CD14-positive monocyte (primary cell): ENCODE results near the gene ADAM22. TPM values are rescaled to one million over a fixed set of nuclear protein-coding genes. Genes with fewer than 3 reads are reported as not detected.

Source experiments
- DNase-seq, 3 donors: peaks; one replicate each; pipeline ENCODE4 v3.0.0-alpha.2; 2011 to 2022
- H2AFZ ChIP-seq: 2 replicates; pipeline ENCODE4 v1.6.0; 2012; ENCODE audit warnings: mild to moderate bottlenecking, low read depth, low read length, inconsistent platforms; ENCODE audit not compliant: insufficient read depth, poor library complexity, severe bottlenecking
- H3K27ac ChIP-seq, 2 donors: 1 replicate in 1 of 2; 2 replicates in 1 of 2; pipeline ENCODE4 v1.5.1; 2012 to 2013; ENCODE audit warnings: low read length in 2 of 2, control low read depth in 1 of 2, inconsistent platforms in 1 of 2, low read depth in 1 of 2, mild to moderate bottlenecking in 1 of 2
- H3K27me3 ChIP-seq, 2 donors: one replicate each; pipeline versions ENCODE4 v1.6.0 to v1.6.1; 2011 to 2013; ENCODE audit warnings: low read length in 2 of 2; ENCODE audit not compliant: control insufficient read depth in 2 of 2, insufficient read depth in 2 of 2
- H3K36me3 ChIP-seq, 2 donors: replicated peaks in 1 of 2; 1 replicate in 1 of 2; 2 replicates in 1 of 2; pipeline versions ENCODE4 v1.5.1 to v1.6.1; 2012 to 2013; ENCODE audit warnings: low read length in 2 of 2, control low read depth in 1 of 2, inconsistent platforms in 1 of 2, mild to moderate bottlenecking in 1 of 2; ENCODE audit not compliant: insufficient read depth in 2 of 2, control insufficient read depth in 1 of 2
- H3K4me1 ChIP-seq, 2 donors: 1 replicate in 1 of 2; 2 replicates in 1 of 2; pipeline versions ENCODE4 v1.5.1 to v1.6.1; 2012 to 2013; ENCODE audit warnings: low read length in 2 of 2, control low read depth in 1 of 2, inconsistent platforms in 1 of 2, mild to moderate bottlenecking in 1 of 2, moderate library complexity in 1 of 2; ENCODE audit not compliant: insufficient read depth in 2 of 2, control insufficient read depth in 1 of 2
- H3K4me2 ChIP-seq: replicated peaks from 2 replicates; pipeline ENCODE3; 2012; ENCODE audit warnings: low read length, moderate library complexity, mild to moderate bottlenecking; ENCODE audit not compliant: poor library complexity, severe bottlenecking; ENCODE audit errors: extremely low read depth
- H3K4me3 ChIP-seq, 3 experiments: fragments of 200-600 bp in 1 of 3; sonication (generic) in 1 of 3; replicated peaks in 1 of 3; 1 replicate in 2 of 3; 2 replicates in 1 of 3; pipeline ENCODE4 v1.5.1; 2011 to 2013; ENCODE audit warnings: low read length in 3 of 3, mild to moderate bottlenecking in 3 of 3, control low read depth in 2 of 3, low read depth in 2 of 3, inconsistent platforms in 1 of 3, moderate library complexity in 1 of 3
- H3K79me2 ChIP-seq: 2 replicates; pipeline ENCODE4 v1.6.0; 2012; ENCODE audit warnings: mild to moderate bottlenecking, control low read depth, inconsistent platforms, low read length, moderate library complexity; ENCODE audit not compliant: insufficient read depth
- H3K9ac ChIP-seq: 2 replicates; pipeline ENCODE4 v1.6.0; 2017; ENCODE audit warnings: low read length, mild to moderate bottlenecking; ENCODE audit not compliant: insufficient read depth, poor library complexity, severe bottlenecking
- H3K9me3 ChIP-seq, 2 donors: replicated peaks in 1 of 2; 1 replicate in 1 of 2; 2 replicates in 1 of 2; pipeline versions ENCODE4 v1.5.1 to v1.6.1; 2012 to 2013; ENCODE audit warnings: low read length in 2 of 2, control low read depth in 1 of 2; ENCODE audit not compliant: control insufficient read depth in 1 of 2, insufficient read depth in 1 of 2
- H4K20me1 ChIP-seq: 2 replicates; pipeline ENCODE4 v1.6.0; 2012; ENCODE audit warnings: mild to moderate bottlenecking, low read length, control low read depth, moderate library complexity; ENCODE audit not compliant: insufficient read depth
- H3K27ac Mint-ChIP-seq, 7 donors: one replicate each; pipeline ENCODE4 v1.8.0; 2020; ENCODE audit warnings: mild to moderate bottlenecking in 7 of 7, mixed read lengths in 7 of 7, moderate library complexity in 6 of 7, inconsistent platforms in 2 of 7
- H3K27me3 Mint-ChIP-seq, 3 donors: one replicate each; pipeline ENCODE4 v1.8.0; 2021 to 2022; ENCODE audit warnings: low read depth in 3 of 3, mild to moderate bottlenecking in 3 of 3, mixed read lengths in 3 of 3, moderate library complexity in 3 of 3, inconsistent platforms in 1 of 3
- H3K36me3 Mint-ChIP-seq, 2 donors: one replicate each; pipeline ENCODE4 v1.8.0; 2020; ENCODE audit warnings: mixed read lengths in 2 of 2, inconsistent platforms in 1 of 2, mild to moderate bottlenecking in 1 of 2
- H3K4me1 Mint-ChIP-seq: one replicate; pipeline ENCODE4 v1.8.0; 2020; ENCODE audit warnings: mild to moderate bottlenecking, mixed read lengths
- H3K4me3 Mint-ChIP-seq, 2 donors: one replicate each; pipeline ENCODE4 v1.8.0; 2020; ENCODE audit warnings: mild to moderate bottlenecking in 2 of 2, mixed read lengths in 2 of 2, moderate library complexity in 1 of 2
- H3K9me3 Mint-ChIP-seq, 7 donors: one replicate each; pipeline ENCODE4 v1.8.0; 2020 to 2022; ENCODE audit warnings: mixed read lengths in 7 of 7, mild to moderate bottlenecking in 6 of 7, moderate library complexity in 6 of 7, inconsistent platforms in 2 of 7
- CTCF ChIP-seq: fragments of 200-600 bp; IDR thresholded peaks from one replicate; pipeline ENCODE4 v1.8.0; 2022; ENCODE audit warnings: antibody characterized with exemption, mild to moderate bottlenecking
- WGBS: methylation state at CpG from one replicate; pipeline ENCODE4 v1.1.5; 2013; ENCODE audit warnings: missing lambda C conversion rate; ENCODE audit not compliant: insufficient coverage; 5-methylcytosine and 5-hydroxymethylcytosine counted together
- intact Hi-C, 2 donors: fragments of 100-400 bp; cut with micrococcal nuclease; formaldehyde crosslinking; loops; one replicate each; pipeline versions ENCODE4 v1.15.0 to v1.15.1; 2023
- polyA plus RNA-seq, 3 donors: library from polyadenylated mRNA; depleted of rRNA in 1 of 3; unstranded in 2 of 3; stranded (reverse) in 1 of 3; fragments of 300-500 nt in 2 of 3; fragments of >200 nt in 1 of 3; fragmentation: Illumina TruSeq in 2 of 3; gene quantifications; 1 replicate in 2 of 3; 2 replicates in 1 of 3; pipeline ENCODE4 v1.2.3, GENCODE V29; 2012 to 2021

ADAM22 gene
- polyA plus RNA-seq, 3 donors = 0.01 to 0.17 TPM; not detected in 1

- Histone ChIP-seq H2AFZ (no peak overlapping the region), H3K36me3 (no peaks in the 10 kb centered on the region), H4K20me1 (no peaks in the 10 kb centered on the region), H3K27ac (no peak overlapping the region), H3K9ac (no peak overlapping the region), H3K4me3 (no peak overlapping the region), H3K9me3 (no peaks in the 10 kb centered on the region), H3K4me1 (no peaks in the 10 kb centered on the region), H3K27me3 (no peaks in the 10 kb centered on the region), H3K79me2 (no peaks in the 10 kb centered on the region), H3K4me2 (no peak overlapping the region)
- H3K27me3 Mint-ChIP-seq = peaks cover 0 to 4% (median 0%) of the 10 kb centered on the region in 3 donors
- no peak overlapping the region for H3K27ac Mint-ChIP-seq
- no peak overlapping the region for H3K4me3 Mint-ChIP-seq
- H3K36me3 Mint-ChIP-seq = no peaks in the 10 kb centered on the region
- intact Hi-C loops = no loop called here
- no CpG with 5 or more reads among the region's 2 CpGs for WGBS
- TF ChIP-seq CTCF = no peak
- no peak for DNase-seq
- H3K4me1 Mint-ChIP-seq = peaks cover 2% of the 10 kb centered on the region
- no peaks in the 10 kb centered on the region for H3K9me3 Mint-ChIP-seq
Measured at GRCh38 chr7:88111954-88112471, 178.0 kb downstream of the ADAM22 start.

GRCh38 chr7:88115258-88115796 is 181.3 kb downstream of the ADAM22 start:
- no peak for DNase-seq
- no peak overlapping the region for H3K27ac ChIP-seq

More at GRCh38 chr7:88115258-88115796, 181.3 kb downstream of the ADAM22 start:
- Mint-ChIP-seq H3K36me3 (no peaks in the 10 kb centered on the region), H3K9me3 (no peaks in the 10 kb centered on the region), H3K27ac (no peak overlapping the region), H3K27me3 (peaks cover 0 to 4% (median 0%) of the 10 kb centered on the region in 3 donors), H3K4me3 (no peak overlapping the region), H3K4me1 (peaks cover 2% of the 10 kb centered on the region)
- Histone ChIP-seq H3K4me3 (no peak overlapping the region), H3K79me2 (no peaks in the 10 kb centered on the region), H4K20me1 (no peaks in the 10 kb centered on the region), H3K9me3 (no peaks in the 10 kb centered on the region), H3K4me1 (no peaks in the 10 kb centered on the region), H3K9ac (no peak overlapping the region), H3K36me3 (no peaks in the 10 kb centered on the region), H3K4me2 (no peak overlapping the region), H2AFZ (no peak overlapping the region), H3K27me3 (no peaks in the 10 kb centered on the region)
- intact Hi-C loops = no loop called here
- no peak for TF ChIP-seq CTCF
